ENCODE measurements around the gene LRRC52.

Gene LRRC52, protein sequence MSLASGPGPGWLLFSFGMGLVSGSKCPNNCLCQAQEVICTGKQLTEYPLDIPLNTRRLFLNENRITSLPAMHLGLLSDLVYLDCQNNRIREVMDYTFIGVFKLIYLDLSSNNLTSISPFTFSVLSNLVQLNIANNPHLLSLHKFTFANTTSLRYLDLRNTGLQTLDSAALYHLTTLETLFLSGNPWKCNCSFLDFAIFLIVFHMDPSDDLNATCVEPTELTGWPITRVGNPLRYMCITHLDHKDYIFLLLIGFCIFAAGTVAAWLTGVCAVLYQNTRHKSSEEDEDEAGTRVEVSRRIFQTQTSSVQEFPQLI

GRCh38 chr1:165543532-165544438 is at the start of gene LRRC52:
LRRC52 (plus strand) TSS chr1:165544000; CDS start chr1:165544297, 297 bp downstream.
- DNase-seq, result no peak

DNA sequence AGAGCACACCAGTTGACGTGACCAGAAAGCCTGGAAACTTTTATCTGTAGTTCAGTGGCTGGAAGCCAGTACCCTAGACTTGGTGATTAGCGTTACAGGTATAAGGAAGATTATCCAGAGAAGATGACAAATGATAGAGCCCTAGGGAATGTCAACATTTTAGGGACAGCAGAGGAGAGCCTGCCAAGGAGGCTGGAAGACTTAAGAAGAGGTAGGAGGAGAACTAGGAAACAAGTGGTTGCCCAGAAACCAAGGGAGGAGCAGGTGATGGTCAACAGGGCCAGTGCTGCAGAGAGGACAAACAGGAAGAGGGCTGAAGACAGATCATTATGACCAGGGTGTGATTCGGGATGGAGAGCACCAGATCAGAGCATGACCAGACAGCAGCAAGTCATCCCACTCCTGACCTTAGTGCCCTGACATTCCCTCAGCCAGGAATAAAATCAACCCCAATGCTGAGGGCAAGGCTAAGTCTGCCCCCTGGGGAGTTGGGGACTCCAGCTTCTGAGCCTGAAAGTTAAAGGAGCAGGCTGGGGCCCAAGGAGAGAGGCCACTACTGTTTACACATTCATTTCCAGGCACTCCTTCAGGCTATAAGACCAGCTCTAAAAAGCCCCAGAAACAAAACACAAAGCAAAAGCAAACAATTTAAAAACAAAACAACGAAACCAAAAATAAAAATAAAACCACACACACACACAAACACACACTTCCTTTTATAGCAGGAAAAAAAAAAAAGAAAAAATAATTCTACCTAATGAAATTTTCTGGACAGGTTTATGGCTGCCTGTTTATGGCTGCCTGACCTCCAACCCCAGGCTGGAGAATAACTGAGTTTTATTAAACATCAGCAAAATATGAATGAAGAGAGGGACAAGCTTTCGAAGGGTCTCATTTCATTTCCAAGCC is 48.6 kb upstream of the LRRC52 start:
- no peak for DNase-seq

- no peak for DNase-seq
Observed at GRCh38 chr1:165495858-165496205, 48.0 kb upstream of the LRRC52 start.

DNA sequence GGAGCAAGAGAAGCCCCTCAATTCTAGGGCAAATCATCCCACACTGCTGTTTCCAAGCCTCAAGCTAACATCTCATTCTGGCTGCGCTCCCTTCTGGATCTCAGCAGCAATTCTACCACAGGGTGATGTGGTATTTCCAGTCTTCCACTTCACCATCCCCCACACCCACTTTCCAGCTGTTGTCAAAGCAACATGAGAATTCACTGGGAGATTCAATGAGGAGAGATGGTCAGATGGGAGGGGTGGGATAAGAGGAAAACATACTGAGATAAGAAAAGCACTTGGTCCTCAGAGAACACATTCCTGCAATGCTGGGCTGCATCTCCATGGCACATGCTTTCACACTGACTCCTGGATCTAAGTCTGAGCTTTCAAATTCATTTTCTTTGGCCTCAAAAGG is 47.3 kb upstream of the LRRC52 start:
- DNase-seq, result no peak

- no peak for DNase-seq
Observed at GRCh38 chr1:165497069-165498013, 46.5 kb upstream of the LRRC52 start.

DNA sequence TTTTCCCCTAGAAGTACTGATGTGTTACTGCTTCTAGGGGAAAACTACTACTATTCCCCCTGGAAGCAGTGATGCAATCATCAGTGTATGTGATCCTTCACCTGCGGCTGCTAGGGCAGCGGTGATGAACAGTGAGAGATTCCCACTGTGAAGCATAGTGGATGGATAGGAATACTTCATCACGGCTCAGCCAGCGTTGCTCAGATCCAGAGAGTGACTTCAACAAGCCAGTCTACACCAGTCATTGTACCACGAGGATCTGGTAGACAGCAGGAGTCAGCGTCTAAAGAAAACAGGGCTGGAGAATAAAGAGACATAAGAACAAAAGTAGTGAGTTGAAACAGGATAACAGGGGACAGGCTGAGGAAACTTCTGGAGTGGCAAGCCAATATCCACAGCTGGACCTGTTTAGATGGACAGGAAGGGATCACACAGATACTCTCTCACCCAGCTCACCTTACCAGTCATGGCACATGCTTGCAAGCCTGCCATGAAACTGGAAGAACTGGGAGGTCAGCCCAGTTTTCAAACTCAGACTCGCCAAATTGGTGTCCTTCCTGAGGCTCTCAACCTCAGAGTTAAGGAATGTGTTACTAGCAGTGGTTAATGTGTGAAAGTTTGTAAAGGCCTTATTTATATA is 42.4 kb upstream of the LRRC52 start:
- no peak for DNase-seq

- no peak for DNase-seq
Observed at GRCh38 chr1:165501970-165502348, 41.8 kb upstream of the LRRC52 start.

DNA sequence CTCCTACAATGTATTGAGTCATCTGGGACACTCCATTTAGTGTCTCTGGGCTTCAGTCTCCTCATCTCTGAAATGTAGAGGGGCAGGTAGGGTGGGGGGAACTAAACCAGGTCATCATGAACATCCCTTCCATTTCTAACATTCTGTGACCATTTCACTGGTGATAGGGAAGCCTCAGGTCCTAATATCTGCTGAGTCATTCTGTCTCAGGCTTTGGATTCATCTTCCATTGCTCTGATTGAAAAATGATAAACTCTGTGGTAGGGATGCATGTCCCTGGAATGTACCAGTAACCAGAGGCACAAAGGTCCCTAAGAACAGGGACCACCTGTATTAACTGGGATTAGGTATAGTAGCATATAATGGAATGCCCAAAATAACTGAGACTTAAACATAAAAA is 36.2 kb upstream of the LRRC52 start:
- no peak for DNase-seq

DNA sequence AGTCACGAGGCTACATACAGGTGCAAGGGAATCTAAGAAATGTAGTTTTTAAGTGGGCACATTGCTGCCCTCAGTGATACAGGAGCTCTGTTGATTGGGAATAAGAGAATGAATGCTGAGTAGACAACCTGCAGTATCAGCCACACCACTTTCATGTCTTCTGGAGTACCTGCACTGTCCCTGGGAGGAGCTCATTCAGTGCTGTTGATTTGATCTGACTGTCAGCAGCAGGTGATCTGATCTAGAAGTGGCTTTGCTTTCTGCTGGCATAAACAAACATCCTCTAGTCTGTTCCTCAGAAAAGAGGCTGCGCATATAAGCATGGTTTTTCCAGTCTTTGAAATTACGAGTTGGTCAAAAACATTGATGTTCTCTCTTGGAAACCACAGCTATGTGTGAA is 35.5 kb upstream of the LRRC52 start:
- DNase-seq, result no peak

- DNase-seq, result no peak
Observed at GRCh38 chr1:165512816-165513215, 31.0 kb upstream of the LRRC52 start.

DNA sequence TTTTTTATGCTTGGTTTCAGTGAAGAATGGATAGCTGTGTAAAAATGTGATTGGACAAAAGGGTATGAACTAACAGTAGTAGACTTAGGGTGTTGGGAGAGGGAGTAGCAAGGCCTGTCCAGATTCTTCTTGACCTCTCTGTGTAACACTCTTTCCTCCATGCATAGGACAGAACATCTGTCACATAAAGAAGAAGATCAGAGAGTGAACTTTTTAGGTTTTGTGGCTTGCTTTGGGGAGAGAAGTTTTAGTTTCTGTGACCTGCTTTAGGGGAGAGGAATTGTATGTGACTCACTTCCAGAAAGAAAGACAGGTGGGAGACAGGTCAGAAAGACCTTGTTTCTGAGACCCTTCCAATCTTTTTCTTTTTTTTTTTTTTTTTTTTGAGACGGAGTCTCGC is 27.3 kb upstream of the LRRC52 start:
- no peak for DNase-seq

DNA sequence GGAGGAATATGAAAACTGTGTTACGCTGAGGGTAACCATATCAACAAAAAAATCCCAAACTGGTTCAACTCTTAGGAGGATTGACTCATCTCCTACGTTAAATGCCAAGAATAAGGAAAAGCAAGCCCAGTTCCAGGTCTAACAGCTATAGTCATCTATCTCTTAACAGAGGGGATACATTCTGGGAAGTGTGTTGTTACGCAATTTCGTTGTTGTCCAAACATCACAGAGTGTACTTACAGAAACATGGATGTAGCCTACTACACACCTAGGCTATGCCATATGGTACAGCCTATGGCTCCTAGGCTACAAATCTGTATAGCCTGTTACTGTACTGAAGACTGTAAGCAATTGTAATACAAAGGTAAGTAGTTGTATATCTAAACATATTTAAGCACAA is 23.2 kb upstream of the LRRC52 start:
- DNase-seq, result no peak

GRCh38 chr1:165524639-165525285 is 19.0 kb upstream of the LRRC52 start:
- no peak for DNase-seq

DNA sequence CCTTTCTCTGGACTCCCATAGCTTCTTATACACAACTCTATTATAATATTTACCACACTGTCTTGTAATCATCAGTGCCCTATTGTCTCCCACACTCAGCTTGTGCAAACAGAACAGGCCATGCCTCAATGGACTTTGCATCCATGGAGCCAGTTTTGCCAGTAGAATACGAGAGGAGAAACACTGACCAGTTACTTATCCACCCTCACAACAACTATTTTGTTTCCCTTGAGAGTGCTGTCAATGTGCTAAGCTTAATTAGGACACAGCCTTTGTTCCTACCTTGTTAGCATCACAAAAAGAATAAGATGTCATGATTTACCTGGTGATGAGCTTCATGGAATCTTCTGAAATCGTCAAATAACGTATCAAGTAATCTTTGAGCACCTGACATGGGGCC is 18.1 kb upstream of the LRRC52 start:
- DNase-seq, result no peak

GRCh38 chr1:165527251-165528007 is 16.4 kb upstream of the LRRC52 start:
- no peak for DNase-seq

- DNase-seq, result no peak
Observed at GRCh38 chr1:165531021-165531420, 12.8 kb upstream of the LRRC52 start.

- no peak for DNase-seq
Observed at GRCh38 chr1:165532053-165532452, 11.7 kb upstream of the LRRC52 start.

DNA sequence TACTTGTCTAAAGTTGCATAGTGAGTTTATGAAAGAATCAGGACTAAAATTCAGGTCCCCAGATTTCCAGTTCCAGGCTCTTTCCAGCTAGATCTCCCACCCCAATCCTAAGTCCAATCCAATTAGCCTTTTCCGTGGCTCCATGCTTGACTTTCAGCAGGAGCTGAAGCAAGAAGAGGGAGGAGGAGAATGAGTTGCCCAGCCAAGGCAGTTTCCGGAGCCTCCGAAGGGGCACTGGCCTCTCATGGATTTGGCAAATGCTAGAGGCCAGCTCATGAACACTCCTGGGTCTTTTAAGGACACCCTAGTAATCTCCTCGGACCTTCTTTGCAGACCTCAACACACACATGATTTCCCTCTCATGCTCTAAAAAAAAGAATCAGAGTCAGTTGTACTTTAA is 10.5 kb upstream of the LRRC52 start:
- no peak for DNase-seq

- DNase-seq, result no peak
Observed at GRCh38 chr1:165536016-165536415, 7.8 kb upstream of the LRRC52 start.

Data from stimulated activated CD4-positive, alpha-beta T cell treated with anti-CD3 and anti-CD28 coated beads, Interleukin-2, amount 100 ng/mL, for 48 hours (primary cell).